Activated gamma-delta T cell treated with Interleukin-2 at 50 U/mL for 16 hours (primary cell): ENCODE measurements around the gene PRR13.
"Not testable (repeated sequence)": the region's sequence is repeated elsewhere in the genome, so short reads cannot be mapped to it uniquely, and the experiment has no call there.

ENCODE experiments used
- DNase-seq: peaks from one replicate; pipeline ENCODE4 v3.0.0-alpha.2; 2020

Gene PRR13, protein sequence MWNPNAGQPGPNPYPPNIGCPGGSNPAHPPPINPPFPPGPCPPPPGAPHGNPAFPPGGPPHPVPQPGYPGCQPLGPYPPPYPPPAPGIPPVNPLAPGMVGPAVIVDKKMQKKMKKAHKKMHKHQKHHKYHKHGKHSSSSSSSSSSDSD

GRCh38 chr12:53441040-53441833 lies at the start of gene PRR13:
PRR13 (plus strand) TSS chr12:53441734; CDS start chr12:53442715, 981 bp downstream.
- peak; percentile 99 for DNase-seq

- DNase-seq = no peak
These were observed 41.6 kb upstream of the PRR13 start for GRCh38 chr12:53399896-53400295.

DNA sequence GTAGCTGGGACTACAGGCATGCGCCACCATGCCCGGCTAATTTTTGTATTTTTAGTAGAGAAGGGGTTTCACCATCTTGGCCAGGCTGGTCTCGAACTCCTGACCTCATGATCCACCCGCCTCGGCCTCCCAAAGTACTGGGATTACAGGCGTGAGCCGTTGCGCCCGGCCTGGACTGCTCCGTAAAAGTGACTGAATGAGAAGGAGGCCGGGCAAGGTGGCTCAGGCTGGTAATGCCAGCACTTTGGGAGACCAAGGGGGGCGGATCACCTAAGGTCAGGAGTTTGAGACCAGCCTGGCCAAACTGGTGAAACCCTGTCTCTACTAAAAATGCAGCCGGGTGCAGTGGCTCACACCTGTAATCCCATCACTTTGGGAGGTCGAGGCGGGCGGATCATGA lies 39.2 kb upstream of the PRR13 start:
- DNase-seq = not testable (repeated sequence)

DNA sequence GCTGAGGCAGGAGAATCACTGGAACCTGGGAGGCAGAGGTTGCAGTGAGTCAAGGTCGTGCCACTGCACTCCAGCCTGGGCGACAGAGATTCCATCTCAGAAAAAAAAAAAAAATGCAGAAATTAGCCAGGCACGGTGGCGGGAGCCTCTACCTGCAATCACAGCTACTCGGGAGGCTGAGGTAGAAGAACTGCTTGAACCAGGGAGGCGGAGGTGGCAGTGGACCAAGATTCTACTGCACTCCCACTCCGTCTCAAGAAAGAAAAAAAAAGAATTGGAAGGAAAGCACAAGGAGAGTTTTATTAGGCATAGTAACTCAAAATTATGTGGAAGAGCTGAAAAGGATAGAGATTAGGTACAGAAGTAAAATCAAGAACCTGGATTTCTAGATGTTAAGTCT lies 38.7 kb upstream of the PRR13 start:
- DNase-seq = no peak

DNA sequence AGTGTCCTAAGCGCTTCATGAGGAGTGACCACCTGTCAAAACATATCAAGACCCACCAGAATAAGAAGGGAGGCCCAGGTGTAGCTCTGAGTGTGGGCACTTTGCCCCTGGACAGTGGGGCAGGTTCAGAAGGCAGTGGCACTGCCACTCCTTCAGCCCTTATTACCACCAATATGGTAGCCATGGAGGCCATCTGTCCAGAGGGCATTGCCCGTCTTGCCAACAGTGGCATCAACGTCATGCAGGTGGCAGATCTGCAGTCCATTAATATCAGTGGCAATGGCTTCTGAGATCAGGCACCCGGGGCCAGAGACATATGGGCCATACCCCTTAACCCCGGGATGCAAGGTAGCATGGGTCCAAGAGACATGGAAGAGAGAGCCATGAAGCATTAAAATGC lies 30.6 kb upstream of the PRR13 start:
- no peak for DNase-seq

GRCh38 chr12:53413485-53414204 lies 27.9 kb upstream of the PRR13 start:
- DNase-seq = no peak

DNA sequence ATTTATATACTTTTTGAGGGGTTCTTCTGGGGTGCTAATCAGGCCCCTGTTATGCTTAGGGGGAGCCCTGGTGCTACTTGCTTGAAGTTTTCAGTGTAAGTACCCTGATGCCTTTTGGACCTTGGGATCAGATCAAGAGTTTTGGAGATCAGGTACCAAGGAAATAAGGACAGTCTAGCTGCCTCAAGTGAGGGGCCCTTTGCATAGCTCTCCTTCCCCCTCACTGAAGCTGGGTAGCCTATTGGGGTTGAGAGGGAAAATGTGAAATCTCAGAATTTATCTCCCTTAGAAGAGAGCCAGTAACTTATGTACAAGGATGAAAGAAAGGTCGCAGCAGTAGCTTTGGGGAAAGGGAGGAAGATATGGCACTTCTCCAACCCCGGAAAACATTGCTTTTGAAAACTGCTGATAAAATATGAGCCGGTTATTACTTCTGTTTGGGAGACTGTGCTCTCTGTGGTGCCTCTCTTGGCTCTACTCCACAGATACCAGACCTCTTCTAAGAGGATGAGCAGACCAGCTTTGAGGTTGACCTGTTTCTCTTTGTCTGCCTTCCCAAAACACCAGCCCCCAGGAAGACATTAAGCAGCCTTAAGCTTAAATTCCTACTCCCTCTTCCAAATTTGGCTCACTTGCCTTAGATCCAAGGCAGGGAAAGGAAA lies 26.6 kb upstream of the PRR13 start:
- no peak for DNase-seq

DNA sequence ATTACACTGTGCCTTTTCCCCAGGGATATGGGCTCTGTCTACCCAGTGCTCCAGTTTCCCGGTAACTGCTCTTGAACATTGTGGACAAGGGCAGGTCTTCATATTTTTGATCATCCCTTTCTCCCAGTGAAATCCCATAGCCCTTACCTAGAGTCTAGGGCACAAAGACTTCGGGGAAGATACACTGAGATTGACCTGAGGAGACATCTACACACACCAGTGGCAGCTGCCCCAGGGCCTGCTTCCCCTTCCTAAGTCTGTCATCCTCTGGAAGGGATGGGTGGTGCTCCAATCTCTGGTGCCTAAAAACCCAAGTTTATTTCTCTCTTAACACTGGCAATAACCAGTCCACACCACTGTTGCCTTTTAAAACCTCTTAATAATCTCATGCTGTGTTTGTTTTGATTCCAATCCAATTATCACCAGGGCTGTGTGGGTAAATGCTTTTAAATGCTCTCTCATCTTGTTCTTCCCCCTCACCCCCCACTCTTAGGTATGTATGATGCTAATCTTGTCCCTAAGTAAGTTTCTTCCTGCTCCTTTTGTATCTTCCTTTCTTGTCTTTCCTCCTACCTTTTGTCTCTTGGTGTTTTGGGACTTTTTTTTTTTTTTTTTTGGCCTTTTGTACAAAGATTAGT lies 25.7 kb upstream of the PRR13 start:
- DNase-seq = not testable (repeated sequence)

DNA sequence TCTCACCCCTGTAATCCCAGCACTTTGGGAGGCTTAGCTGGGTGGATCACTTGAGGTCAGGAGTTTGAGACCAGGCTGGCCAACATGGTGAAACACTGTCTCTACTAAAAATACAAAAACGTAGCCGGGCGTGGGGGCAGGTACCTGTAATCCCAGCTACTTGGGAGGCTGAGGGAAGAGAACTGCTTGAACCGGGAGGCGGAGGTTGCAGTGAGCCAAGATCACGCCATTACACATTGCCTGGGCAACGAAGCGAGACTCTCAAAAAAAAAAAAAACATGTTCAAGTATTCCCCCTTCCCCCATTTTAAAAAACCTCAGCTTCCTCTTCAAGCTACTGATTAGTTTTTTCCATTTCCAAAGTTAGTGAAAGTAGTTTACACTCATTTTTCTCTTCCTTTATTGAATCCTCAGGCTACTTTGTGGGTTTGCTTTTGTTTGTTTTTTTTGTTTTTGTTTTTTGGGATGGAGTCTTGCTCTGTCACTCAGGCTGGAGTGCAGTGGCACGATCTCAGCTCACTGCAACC lies 24.2 kb upstream of the PRR13 start:
- not testable (repeated sequence) for DNase-seq

DNA sequence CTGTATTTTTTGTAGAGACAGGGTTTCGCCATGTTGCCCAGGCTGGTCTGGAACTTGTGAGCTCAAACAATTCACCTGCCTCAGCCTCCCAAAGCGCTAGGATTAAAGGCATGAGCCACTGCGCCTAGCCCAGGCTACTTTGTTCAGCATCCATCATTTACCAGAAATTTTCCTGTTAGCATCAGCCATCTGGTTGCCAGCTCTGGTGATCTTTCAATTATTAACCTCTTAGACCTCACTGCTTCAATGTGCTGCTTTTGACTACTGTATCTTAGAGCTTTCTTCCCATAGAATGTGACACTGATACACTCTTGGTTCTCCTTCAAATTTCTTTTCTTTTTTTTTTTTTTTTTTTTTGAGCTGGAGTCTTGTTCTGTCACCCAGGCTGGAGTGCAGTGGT lies 23.3 kb upstream of the PRR13 start:
- DNase-seq = no peak

DNA sequence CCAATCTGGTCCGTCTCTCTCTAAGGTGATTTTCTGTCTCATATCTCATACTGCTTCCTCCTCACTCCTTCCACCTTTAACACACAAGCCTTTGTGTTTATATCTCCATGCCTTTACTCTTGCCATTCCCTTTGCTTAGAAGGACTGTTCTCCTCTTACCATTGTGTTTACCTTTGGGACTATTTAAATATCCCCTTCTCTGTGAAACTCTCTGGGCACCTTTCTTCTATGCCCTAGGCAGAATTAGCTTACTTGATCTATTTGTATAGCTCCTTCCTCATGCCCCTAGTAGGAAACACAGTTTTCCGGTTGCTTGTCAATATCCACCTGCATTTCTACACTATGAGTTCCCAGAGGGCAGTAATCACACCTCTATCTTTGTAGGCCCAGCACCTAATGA lies 21.8 kb upstream of the PRR13 start:
- no peak for DNase-seq

DNA sequence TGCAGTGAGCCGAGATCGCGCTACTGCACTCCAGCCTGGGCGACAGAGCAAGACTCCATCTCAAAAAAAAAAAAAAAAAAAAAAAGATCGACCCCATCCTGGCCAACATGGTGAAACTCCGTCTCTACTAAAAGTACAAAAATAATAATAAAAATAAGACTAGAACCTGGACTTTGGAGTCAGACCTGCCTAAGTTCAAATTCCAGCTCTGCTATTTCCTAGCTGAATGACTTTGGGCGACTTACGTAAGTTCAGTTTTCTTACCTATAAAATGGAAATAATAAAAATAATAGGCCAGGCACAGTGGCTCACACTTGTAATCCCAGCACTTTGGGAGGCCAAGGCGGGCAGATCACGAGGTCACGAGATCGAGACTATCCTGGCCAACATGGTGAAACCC lies 19.3 kb upstream of the PRR13 start:
- not testable (repeated sequence) for DNase-seq

DNA sequence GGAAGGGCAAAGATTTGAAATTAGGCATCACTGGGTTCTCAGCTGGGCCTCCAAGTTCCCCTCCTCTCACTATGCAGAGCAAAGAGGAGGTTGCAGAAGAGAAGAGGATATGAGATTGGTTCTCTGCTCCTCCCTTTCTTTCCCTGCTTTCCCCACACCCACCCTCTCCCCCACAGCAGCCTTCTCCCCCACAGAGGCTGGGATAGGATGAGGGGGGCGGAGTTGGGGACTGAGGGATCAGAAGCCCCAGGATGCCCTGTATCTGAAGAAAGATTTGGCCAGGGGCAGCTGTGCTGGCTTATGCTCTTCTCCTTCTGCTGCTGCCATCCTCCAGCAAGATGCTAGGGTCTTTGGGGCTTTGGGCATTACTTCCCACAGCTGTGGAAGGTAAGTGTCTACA lies 17.9 kb upstream of the PRR13 start, which contains the start of gene AMHR2:
AMHR2 (plus strand) TSS at position 259 of the 400 bp plus-strand sequence; CDS start at position 339, 80 bp downstream.
- DNase-seq = no peak

DNA sequence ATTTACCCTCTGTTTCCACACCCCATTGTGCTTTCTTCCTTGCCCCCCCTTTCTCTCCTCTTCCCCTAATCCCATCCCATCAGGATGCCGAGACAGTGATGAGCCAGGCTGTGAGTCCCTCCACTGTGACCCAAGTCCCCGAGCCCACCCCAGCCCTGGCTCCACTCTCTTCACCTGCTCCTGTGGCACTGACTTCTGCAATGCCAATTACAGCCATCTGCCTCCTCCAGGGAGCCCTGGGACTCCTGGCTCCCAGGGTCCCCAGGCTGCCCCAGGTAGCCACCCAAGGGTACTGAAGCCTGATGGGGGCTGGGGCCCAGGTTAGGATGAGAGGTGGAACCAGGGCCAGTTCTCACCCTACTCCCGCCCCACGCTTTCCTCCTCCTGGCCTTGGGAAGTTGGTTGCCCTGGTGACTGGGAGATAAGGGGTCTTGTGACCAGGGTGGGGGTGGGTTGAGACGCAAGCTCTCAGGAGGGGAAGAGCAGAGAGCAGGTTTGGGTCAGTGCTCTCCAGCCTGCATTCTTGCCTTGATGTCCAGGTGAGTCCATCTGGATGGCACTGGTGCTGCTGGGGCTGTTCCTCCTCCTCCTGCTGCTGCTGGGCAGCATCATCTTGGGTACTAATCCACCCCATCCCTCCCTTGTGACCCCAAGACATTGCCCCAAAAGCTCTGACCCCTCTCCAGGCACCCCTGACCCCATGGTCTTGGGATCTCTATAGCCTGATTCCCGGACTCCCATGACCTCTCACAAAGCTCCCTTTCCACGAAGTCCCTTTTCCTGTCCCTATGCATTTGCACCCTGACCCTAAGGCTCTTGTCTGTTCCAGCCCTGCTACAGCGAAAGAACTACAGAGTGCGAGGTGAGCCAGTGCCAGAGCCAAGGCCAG lies 16.7 kb upstream of the PRR13 start:
- DNase-seq = no peak

GRCh38 chr12:53425515-53426150 lies 15.9 kb upstream of the PRR13 start:
- no peak for DNase-seq

DNA sequence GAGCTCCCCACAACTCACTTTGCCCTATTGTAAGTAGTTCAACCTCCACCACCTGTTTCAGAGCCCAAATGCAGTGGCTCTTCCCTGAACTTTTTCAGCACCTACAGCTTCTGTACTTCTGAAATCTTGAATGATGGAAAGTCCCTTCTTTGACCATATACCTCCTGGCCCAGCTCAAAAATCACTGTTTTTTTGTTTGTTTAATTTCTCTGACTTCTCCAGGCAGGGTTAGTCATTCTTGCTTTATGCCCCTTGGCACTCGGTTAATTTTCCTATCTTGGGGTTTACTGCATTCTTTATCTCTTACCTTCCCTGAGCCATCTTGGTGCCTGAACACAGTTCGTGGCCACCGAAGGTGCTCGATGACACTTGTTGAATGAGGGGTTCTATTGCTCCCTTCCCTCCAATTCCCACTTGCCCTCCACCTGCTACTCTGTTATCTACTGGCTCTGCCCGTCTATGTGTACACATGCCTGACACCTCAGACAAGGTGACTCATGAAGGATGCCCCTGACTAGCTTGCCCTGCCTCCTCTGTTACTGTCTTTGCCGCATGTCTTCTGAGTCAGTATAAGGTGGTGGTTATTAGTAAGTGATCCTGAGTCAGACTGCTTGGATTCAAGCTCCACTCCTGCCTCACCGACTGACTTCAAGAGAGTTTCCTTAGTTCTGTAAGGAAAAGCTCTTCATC lies 13.5 kb upstream of the PRR13 start:
- DNase-seq = no peak

DNA sequence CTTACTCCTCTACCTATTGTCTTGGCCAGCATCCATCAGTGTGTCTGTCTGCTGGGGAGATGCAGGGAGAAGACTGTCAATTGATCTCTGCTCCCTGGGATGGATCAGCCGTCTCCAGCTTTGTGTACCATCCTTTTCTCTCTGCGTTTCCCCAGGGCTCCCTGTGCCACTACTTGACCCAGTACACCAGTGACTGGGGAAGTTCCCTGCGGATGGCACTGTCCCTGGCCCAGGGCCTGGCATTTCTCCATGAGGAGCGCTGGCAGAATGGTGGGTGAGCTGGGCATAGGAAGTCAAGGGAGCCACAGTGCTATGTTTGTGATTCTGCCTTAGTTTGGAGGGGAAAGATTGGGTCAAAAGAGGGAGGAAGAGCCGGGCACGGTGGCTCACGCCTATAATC lies 12.8 kb upstream of the PRR13 start:
- DNase-seq = no peak

GRCh38 chr12:53430116-53430515 lies 11.4 kb upstream of the PRR13 start:
- DNase-seq = no peak

DNA sequence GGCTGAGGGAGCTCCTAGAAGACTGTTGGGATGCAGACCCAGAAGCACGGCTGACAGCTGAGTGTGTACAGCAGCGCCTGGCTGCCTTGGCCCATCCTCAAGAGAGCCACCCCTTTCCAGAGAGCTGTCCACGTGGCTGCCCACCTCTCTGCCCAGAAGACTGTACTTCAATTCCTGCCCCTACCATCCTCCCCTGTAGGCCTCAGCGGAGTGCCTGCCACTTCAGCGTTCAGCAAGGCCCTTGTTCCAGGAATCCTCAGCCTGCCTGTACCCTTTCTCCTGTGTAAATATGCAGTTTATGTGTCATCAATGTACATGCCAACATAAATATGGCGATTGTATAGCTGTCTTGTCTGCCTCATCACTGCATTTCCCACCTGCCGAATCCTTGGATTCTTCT lies 10.3 kb upstream of the PRR13 start:
- no peak for DNase-seq

DNA sequence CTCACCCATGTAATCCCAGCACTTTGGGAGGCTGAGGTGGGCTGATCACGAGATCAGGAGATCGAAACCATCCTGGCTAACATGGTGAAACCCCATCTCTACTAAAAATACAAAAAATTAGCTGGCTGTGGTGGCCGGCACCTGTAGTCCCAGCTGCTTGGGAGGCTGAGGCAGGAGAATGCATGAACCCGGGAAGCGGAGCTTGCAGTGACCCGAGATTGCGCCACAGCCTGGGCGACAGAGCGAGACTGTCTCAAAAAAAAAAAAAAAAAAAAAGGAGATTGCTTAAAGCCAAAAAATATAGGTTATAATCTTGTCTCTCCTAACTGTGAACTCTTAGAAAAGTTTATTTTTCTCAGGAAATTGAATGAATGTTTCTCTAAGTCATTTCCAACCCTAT lies 6.2 kb upstream of the PRR13 start:
- not testable (repeated sequence) for DNase-seq
